Smooth muscle cell (in vitro differentiated cells): ENCODE data around the gene DSE. TPM values are rescaled to one million over a fixed set of nuclear protein-coding genes. Genes with fewer than 3 reads are reported as not detected.
"Not testable (repeated sequence)": the region's sequence is repeated elsewhere in the genome, so short reads cannot be mapped to it uniquely, and the experiment has no call there.

ENCODE experiments used
- DNase-seq: peaks from one replicate; lab custom pipeline; 2025; ENCODE audit not compliant: unreplicated experiment; lab: John Stamatoyannopoulos, UW
- H2AFZ ChIP-seq: fragments of 200-600 bp; sonication (generic); 2 replicates; pipeline ENCODE4 v1.6.0; 2016; ENCODE audit warnings: antibody characterized with exemption, low read depth, mild to moderate bottlenecking
- H3F3A ChIP-seq: fragments of 200-600 bp; sonication (generic); 2 replicates; pipeline ENCODE4 v1.6.0; 2017; ENCODE audit warnings: antibody characterized with exemption, low read depth
- H3K27ac ChIP-seq: fragments of 200-600 bp; sonication (generic); 2 replicates; pipeline ENCODE4 v1.5.1; 2016; ENCODE audit warnings: low read depth, mild to moderate bottlenecking
- H3K27me3 ChIP-seq: fragments of 200-600 bp; sonication (generic); 2 replicates; pipeline ENCODE4 v1.6.1; 2016; ENCODE audit warnings: low read depth, mild to moderate bottlenecking
- H3K36me3 ChIP-seq: fragments of 200-600 bp; sonication (generic); 2 replicates; pipeline ENCODE4 v1.5.1; 2016; ENCODE audit warnings: low read depth
- H3K4me1 ChIP-seq: fragments of 200-600 bp; sonication (generic); 2 replicates; pipeline ENCODE4 v1.5.1; 2016; ENCODE audit warnings: low read depth
- H3K4me2 ChIP-seq: fragments of 200-600 bp; sonication (generic); 2 replicates; pipeline ENCODE4 v1.6.0; 2016; ENCODE audit warnings: mild to moderate bottlenecking
- H3K4me3 ChIP-seq: fragments of 200-600 bp; sonication (generic); 2 replicates; pipeline ENCODE4 v1.5.1; 2016; ENCODE audit warnings: mild to moderate bottlenecking
- H3K79me2 ChIP-seq: fragments of 200-600 bp; sonication (generic); 2 replicates; pipeline ENCODE4 v1.6.0; 2016; ENCODE audit warnings: low read depth, mild to moderate bottlenecking
- H3K9ac ChIP-seq: fragments of 200-600 bp; sonication (generic); 2 replicates; pipeline ENCODE4 v1.6.0; 2016; ENCODE audit warnings: low read depth
- H3K9me3 ChIP-seq: fragments of 200-600 bp; sonication (generic); replicated peaks from 2 replicates; pipeline ENCODE4 v1.5.1; 2016; ENCODE audit warnings: low read depth
- H4K20me1 ChIP-seq: fragments of 200-600 bp; sonication (generic); 2 replicates; pipeline ENCODE4 v1.6.0; 2016; ENCODE audit warnings: low read depth
- CTCF ChIP-seq: fragments of 200-600 bp; sonication (generic); IDR thresholded peaks from 2 replicates; pipeline ENCODE4 v1.5.1; 2017; ENCODE audit warnings: borderline replicate concordance, mild to moderate bottlenecking, antibody characterized with exemption; ENCODE audit not compliant: insufficient read depth, poor library complexity, severe bottlenecking
- WGBS: methylation state at CpG from one replicate; pipeline ENCODE4 v1.1.7; 2016; ENCODE audit warnings: low lambda C conversion rate; 5-methylcytosine and 5-hydroxymethylcytosine counted together
- polyA plus RNA-seq: library from polyadenylated mRNA; unstranded; fragments of >200 nt; fragmentation: Nextera tagmentation; extraction: Ambion mirVana; gene quantifications from 2 replicates; pipeline ENCODE4 v1.2.1, GENCODE V29; 2016
- total RNA-seq: library from RNA; depleted of rRNA; stranded (reverse); fragments of >200 nt; gene quantifications from 2 replicates; pipeline ENCODE4 v1.2.3, GENCODE V29; 2014

The DSE gene
- total and polyA plus RNA-seq, 2 experiments from 2014 or later = 38.6 to 76.2 TPM

GRCh38 chr6:116338943-116339342 lies 31.8 kb upstream of the DSE start:
- Histone ChIP-seq H3K9me3 (no peaks in the 10 kb centered on the region), H3K9ac (no peak overlapping the region), H3K4me3 (no peak overlapping the region), H4K20me1 (no peaks in the 10 kb centered on the region), H3K4me1 (no peaks in the 10 kb centered on the region), H3F3A (no peaks in the 10 kb centered on the region), H3K4me2 (no peak overlapping the region), H3K79me2 (no peaks in the 10 kb centered on the region), H2AFZ (no peak overlapping the region), H3K36me3 (no peaks in the 10 kb centered on the region), H3K27ac (no peak overlapping the region), H3K27me3 (no peaks in the 10 kb centered on the region)
- WGBS = 92% methylated on average over 2 of the region's 2 CpGs
- no peak for DNase-seq
- no peak for TF ChIP-seq CTCF

- H3K27ac ChIP-seq, H3K4me3 ChIP-seq, H3K36me3 ChIP-seq, H3K9me3 ChIP-seq, H3K9ac ChIP-seq, H4K20me1 ChIP-seq, H3K4me2 ChIP-seq, H3K79me2 ChIP-seq, H3K4me1 ChIP-seq, H2AFZ ChIP-seq, DNase-seq, H3K27me3 ChIP-seq, H3F3A ChIP-seq: not testable (repeated sequence)
- WGBS = 94% methylated on average over 5 of the region's 5 CpGs
These were observed 30.1 kb upstream of the DSE start for GRCh38 chr6:116340625-116341024.

GRCh38 chr6:116349216-116349615 lies 21.5 kb upstream of the DSE start:
- Histone ChIP-seq H3K4me2 (no peak overlapping the region), H3K4me1 (peaks cover 2% of the 10 kb centered on the region), H3K27me3 (no peaks in the 10 kb centered on the region), H3K36me3 (no peaks in the 10 kb centered on the region), H4K20me1 (no peaks in the 10 kb centered on the region), H2AFZ (no peak overlapping the region), H3F3A (no peaks in the 10 kb centered on the region), H3K79me2 (no peaks in the 10 kb centered on the region), H3K4me3 (no peak overlapping the region), H3K9ac (no peak overlapping the region), H3K9me3 (no peaks in the 10 kb centered on the region), H3K27ac (no peak overlapping the region)
- TF ChIP-seq CTCF = no peak
- 33% methylated on average over 2 of the region's 2 CpGs for WGBS
- no peak for DNase-seq

GRCh38 chr6:116351101-116351500 lies 19.6 kb upstream of the DSE start:
- no peaks in the 10 kb centered on the region for H4K20me1 ChIP-seq
- 85% methylated on average over 2 of the region's 2 CpGs for WGBS
- no peaks in the 10 kb centered on the region for H3K9me3 ChIP-seq
- no peak overlapping the region for H3K4me3 ChIP-seq
- no peak for DNase-seq
- no peak overlapping the region for H2AFZ ChIP-seq
- no peaks in the 10 kb centered on the region for H3K27me3 ChIP-seq
- no peaks in the 10 kb centered on the region for H3F3A ChIP-seq
- H3K4me1 ChIP-seq = peaks cover 2% of the 10 kb centered on the region
- H3K4me2 ChIP-seq = no peak overlapping the region
- H3K79me2 ChIP-seq = no peaks in the 10 kb centered on the region
- H3K9ac ChIP-seq = no peak overlapping the region
- H3K36me3 ChIP-seq = no peaks in the 10 kb centered on the region
- no peak overlapping the region for H3K27ac ChIP-seq
- TF ChIP-seq CTCF = no peak
